SK-N-SH treated with all-trans-retinoic acid at 6 μM for 48 hours (cell line): Measurements from ENCODE around the gene GLT6D1.

ENCODE experiments used
- ATAC-seq: fragments of 200-7000 bp; cut with Tn5 transposase; 3 replicates; pipeline ENCODE4 v1.9.1; 2020; ENCODE audit warnings: mild to moderate bottlenecking, moderate library complexity
- ARNTL ChIP-seq: fragments of 450-650 bp; formaldehyde crosslinking; IDR thresholded peaks from 2 replicates; pipeline ENCODE4 v1.5.0; 2020; ENCODE audit warnings: low read depth, mild to moderate bottlenecking, moderate library complexity, borderline replicate concordance
- BACH2 ChIP-seq: fragments of 250-450 bp; sonication (Bioruptor Pico); IDR thresholded peaks from 2 replicates; pipeline ENCODE4 v1.9.0; 2021; ENCODE audit warnings: mild to moderate bottlenecking, borderline replicate concordance
- CSDC2 ChIP-seq: fragments of 250-450 bp; sonication (Bioruptor Pico); IDR thresholded peaks from 2 replicates; pipeline ENCODE4 v1.5.0; 2020; ENCODE audit warnings: mild to moderate bottlenecking, moderate library complexity
- ESRRG ChIP-seq: fragments of 250-450 bp; sonication (Bioruptor Pico); IDR thresholded peaks from 2 replicates; pipeline ENCODE4 v1.6.1; 2021; ENCODE audit warnings: mild to moderate bottlenecking
- ISL1 ChIP-seq: fragments of 250-450 bp; sonication (Bioruptor Pico); IDR thresholded peaks from 2 replicates; pipeline ENCODE4 v2.1.2; 2022; ENCODE audit warnings: mild to moderate bottlenecking, moderate library complexity
- OSR1 ChIP-seq: fragments of 250-450 bp; sonication (Bioruptor Pico); IDR thresholded peaks from 2 replicates; pipeline ENCODE4 v1.8.0; 2022; ENCODE audit warnings: moderate library complexity, mild to moderate bottlenecking, inconsistent platforms
- POU6F1 ChIP-seq: fragments of 250-450 bp; sonication (Bioruptor Pico); IDR thresholded peaks from 2 replicates; pipeline ENCODE4 v1.8.0; 2021; ENCODE audit warnings: low read depth, mild to moderate bottlenecking, moderate library complexity, borderline replicate concordance
- RARB ChIP-seq: fragments of 250-450 bp; sonication (Bioruptor Pico); IDR thresholded peaks from 2 replicates; pipeline ENCODE4 v1.8.0; 2021; ENCODE audit warnings: mild to moderate bottlenecking, moderate library complexity
- SNAI2 ChIP-seq: fragments of 250-450 bp; sonication (Bioruptor Pico); IDR thresholded peaks from 2 replicates; pipeline ENCODE4 v1.5.0; 2020; ENCODE audit warnings: mild to moderate bottlenecking, moderate library complexity
- TCF4 ChIP-seq: fragments of 250-450 bp; sonication (Bioruptor Pico); IDR thresholded peaks from 2 replicates; pipeline ENCODE4 v1.8.0; 2021; ENCODE audit warnings: mild to moderate bottlenecking, moderate library complexity, borderline replicate concordance
- TSHZ2 ChIP-seq: fragments of 250-450 bp; sonication (Bioruptor Pico); IDR thresholded peaks from 2 replicates; pipeline ENCODE4 v1.5.0; 2020; ENCODE audit warnings: mild to moderate bottlenecking, moderate library complexity
- ZC3H10 ChIP-seq: fragments of 250-450 bp; sonication (Bioruptor Pico); IDR thresholded peaks from 2 replicates; pipeline ENCODE4 v1.5.1; 2021; ENCODE audit warnings: mild to moderate bottlenecking, moderate library complexity
- ZFP3 ChIP-seq: fragments of 250-450 bp; sonication (Bioruptor Pico); IDR thresholded peaks from 2 replicates; pipeline ENCODE4 v1.5.0; 2020; ENCODE audit warnings: mild to moderate bottlenecking, moderate library complexity
- ZFP30 ChIP-seq: fragments of 450-650 bp; formaldehyde crosslinking; IDR thresholded peaks from 2 replicates; pipeline ENCODE4 v1.5.0; 2022; ENCODE audit warnings: mild to moderate bottlenecking, moderate library complexity
- ZNF565 ChIP-seq: fragments of 450-650 bp; formaldehyde crosslinking; conservative IDR thresholded peaks from 2 replicates; pipeline ENCODE4 v1.5.0; 2020; ENCODE audit warnings: low read depth, mild to moderate bottlenecking, moderate library complexity
- ZNF70 ChIP-seq: fragments of 450-650 bp; formaldehyde crosslinking; IDR thresholded peaks from 2 replicates; pipeline ENCODE4 v1.5.0; 2020; ENCODE audit warnings: mild to moderate bottlenecking, moderate library complexity
- ZNF8 ChIP-seq: fragments of 450-650 bp; formaldehyde crosslinking; IDR thresholded peaks from 2 replicates; pipeline ENCODE4 v1.5.0; 2020; ENCODE audit warnings: mild to moderate bottlenecking, moderate library complexity
- TF ChIP-seq, protein P1 (sequence below): fragments of 250-450 bp; sonication (Bioruptor Pico); IDR thresholded peaks from 2 replicates; pipeline ENCODE4 v1.5.1; 2021; ENCODE audit warnings: mild to moderate bottlenecking, moderate library complexity
- TF ChIP-seq, protein P2 (sequence below): fragments of 250-450 bp; sonication (Bioruptor Pico); IDR thresholded peaks from 2 replicates; pipeline ENCODE4 v1.8.0; 2020; ENCODE audit warnings: mild to moderate bottlenecking, moderate library complexity, borderline replicate concordance

The GLT6D1 gene

GRCh38 chr9:135592331-135592590, 47.1 kb downstream of the GLT6D1 start:
- no peak for ATAC-seq
- TF ChIP-seq ZNF565 (CRISPR knock-in tag) (no peak), TSHZ2 (CRISPR knock-in tag) (no peak), POU6F1 (CRISPR knock-in tag) (no peak), SNAI2 (no peak), ZC3H10 (CRISPR knock-in tag) (no peak), ZFP3 (CRISPR knock-in tag) (no peak)

DNA sequence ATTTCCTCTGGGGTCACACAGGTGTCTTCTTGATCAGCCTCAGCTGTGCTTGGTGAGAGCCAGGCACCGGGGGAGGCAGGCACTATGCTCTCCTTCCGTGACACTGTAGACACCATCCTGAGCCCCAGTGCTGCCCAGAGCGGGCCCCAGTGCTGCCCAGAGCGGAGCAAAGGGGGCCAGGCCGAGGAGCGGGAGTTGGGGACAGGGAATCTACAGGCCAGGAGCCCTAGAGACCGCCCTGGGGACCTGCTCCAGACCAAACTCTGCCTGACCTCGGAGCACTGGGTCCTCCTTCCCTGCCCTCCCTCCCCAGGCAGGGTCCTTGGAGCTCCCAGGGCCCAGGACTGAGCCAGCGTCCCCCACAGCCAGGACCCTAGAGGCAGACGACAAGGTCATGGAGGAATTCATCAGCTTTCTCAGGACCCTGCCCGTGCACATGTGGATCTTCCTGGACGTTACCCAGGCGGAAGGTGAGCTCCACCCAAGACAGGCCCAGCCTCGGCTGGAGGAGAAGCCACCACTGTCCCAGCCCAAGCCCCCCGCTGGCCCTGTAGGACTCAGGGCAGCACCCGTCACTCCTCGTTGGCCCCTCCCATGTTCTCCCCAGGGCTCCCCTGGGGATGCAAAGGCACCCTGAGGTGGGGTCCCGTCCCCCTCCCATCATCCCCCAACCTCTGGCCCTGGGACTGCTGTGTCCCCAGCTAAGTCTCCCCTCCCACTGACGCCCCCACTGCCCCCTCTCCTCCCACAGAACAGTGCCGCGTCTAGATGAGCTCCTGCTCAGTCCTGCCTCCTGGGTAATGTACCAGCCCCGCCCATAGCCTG, 47.6 kb downstream of the GLT6D1 start:
- no peak for ATAC-seq
- TF ChIP-seq TSHZ2 (CRISPR knock-in tag) (no peak), ZNF70 (CRISPR knock-in tag) (no peak), ZFP30 (no peak), POU6F1 (CRISPR knock-in tag) (no peak), ARNTL (CRISPR knock-in tag) (no peak), ZNF8 (CRISPR knock-in tag) (no peak), OSR1 (CRISPR knock-in tag) (no peak), RARB (no peak), ZFP3 (CRISPR knock-in tag) (no peak), TCF4 (CRISPR knock-in tag) (no peak)
- TF ChIP-seq, protein P1, sequence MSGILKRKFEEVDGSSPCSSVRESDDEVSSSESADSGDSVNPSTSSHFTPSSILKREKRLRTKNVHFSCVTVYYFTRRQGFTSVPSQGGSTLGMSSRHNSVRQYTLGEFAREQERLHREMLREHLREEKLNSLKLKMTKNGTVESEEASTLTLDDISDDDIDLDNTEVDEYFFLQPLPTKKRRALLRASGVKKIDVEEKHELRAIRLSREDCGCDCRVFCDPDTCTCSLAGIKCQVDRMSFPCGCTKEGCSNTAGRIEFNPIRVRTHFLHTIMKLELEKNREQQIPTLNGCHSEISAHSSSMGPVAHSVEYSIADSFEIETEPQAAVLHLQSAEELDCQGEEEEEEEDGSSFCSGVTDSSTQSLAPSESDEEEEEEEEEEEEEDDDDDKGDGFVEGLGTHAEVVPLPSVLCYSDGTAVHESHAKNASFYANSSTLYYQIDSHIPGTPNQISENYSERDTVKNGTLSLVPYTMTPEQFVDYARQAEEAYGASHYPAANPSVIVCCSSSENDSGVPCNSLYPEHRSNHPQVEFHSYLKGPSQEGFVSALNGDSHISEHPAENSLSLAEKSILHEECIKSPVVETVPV: no peak

DNA sequence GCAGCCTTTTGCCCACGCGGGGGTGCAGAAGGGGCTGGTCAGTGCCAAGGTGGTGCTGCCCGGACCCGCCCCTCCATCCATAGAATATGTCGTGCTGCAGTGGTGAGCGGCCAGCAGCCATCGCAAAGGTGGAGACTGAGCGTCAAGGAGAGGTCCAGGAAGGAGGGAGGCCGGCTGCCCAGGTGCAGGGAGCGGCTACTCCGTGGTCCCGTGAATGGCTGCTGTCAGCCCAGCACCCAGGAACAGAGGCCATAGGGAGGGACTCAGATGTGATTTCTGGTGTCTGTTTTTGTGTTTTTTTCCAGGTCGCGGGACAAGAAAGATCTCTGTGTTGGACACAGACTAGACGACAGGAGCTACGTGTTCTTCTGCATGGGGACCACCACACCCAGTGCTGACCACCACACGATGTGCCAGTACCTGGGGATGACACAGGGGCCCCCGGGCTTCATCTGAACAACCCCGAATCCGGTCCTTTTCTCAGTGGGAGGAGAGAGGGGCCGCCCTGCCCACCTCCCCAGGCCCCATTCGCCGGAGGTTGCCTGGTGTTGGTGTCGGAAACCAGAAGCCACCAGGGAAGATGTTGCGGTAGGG, 48.8 kb downstream of the GLT6D1 start:
- no peak for ATAC-seq

More for the DNA sequence above, 48.8 kb downstream of the GLT6D1 start:
- TF ChIP-seq, protein P1: no peak
- TF ChIP-seq ZFP3 (CRISPR knock-in tag) (no peak), ZFP30 (no peak), POU6F1 (CRISPR knock-in tag) (no peak), ISL1 (CRISPR knock-in tag) (no peak), BACH2 (no peak), ZNF70 (CRISPR knock-in tag) (no peak), TCF4 (CRISPR knock-in tag) (no peak), ESRRG (CRISPR knock-in tag) (no peak), ZNF565 (CRISPR knock-in tag) (no peak), CSDC2 (CRISPR knock-in tag) (no peak)
- TF ChIP-seq, protein P2, sequence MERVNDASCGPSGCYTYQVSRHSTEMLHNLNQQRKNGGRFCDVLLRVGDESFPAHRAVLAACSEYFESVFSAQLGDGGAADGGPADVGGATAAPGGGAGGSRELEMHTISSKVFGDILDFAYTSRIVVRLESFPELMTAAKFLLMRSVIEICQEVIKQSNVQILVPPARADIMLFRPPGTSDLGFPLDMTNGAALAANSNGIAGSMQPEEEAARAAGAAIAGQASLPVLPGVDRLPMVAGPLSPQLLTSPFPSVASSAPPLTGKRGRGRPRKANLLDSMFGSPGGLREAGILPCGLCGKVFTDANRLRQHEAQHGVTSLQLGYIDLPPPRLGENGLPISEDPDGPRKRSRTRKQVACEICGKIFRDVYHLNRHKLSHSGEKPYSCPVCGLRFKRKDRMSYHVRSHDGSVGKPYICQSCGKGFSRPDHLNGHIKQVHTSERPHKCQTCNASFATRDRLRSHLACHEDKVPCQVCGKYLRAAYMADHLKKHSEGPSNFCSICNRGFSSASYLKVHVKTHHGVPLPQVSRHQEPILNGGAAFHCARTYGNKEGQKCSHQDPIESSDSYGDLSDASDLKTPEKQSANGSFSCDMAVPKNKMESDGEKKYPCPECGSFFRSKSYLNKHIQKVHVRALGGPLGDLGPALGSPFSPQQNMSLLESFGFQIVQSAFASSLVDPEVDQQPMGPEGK: no peak
